GM12874 (cell line): ENCODE data around the gene RNASE3.

Source experiments
- CTCF ChIP-seq: IDR thresholded peaks from 2 replicates; pipeline ENCODE4 v1.5.1; 2011; ENCODE audit warnings: low read depth, mild to moderate bottlenecking, control low read depth, low read length, moderate library complexity; ENCODE audit not compliant: insufficient read depth

The RNASE3 gene

GRCh38 chr14:20857630-20858261, 33.4 kb upstream of the RNASE3 start:
- peak; percentile 78 for TF ChIP-seq CTCF

GRCh38 chr14:20866194-20866593, 25.0 kb upstream of the RNASE3 start:
- no peak for TF ChIP-seq CTCF

GRCh38 chr14:20866963-20867362, 24.2 kb upstream of the RNASE3 start:
- TF ChIP-seq CTCF: peak; percentile 30; the same call in 1 of the 2 replicates

- peak; percentile 85 for TF ChIP-seq CTCF
Observed at GRCh38 chr14:20873370-20874177, 17.6 kb upstream of the RNASE3 start.

GRCh38 chr14:20877016-20877415, 14.2 kb upstream of the RNASE3 start:
- TF ChIP-seq CTCF: no peak

GRCh38 chr14:20878695-20879094, 12.5 kb upstream of the RNASE3 start:
- TF ChIP-seq CTCF: no peak

- no peak for TF ChIP-seq CTCF
Observed at GRCh38 chr14:20904393-20905029, 13.3 kb downstream of the RNASE3 start.
